Measurements from ENCODE around the gene GSK3A. TPM values are rescaled to one million over a fixed set of nuclear protein-coding genes. Genes with fewer than 3 reads are reported as not detected.

The GSK3A gene
- total and polyA plus RNA-seq, 2 of the 8 experiments (the other 6 are each of a cell fraction or from before 2014, with no cell fraction given), result 55.3 to 84.0 TPM

DNA sequence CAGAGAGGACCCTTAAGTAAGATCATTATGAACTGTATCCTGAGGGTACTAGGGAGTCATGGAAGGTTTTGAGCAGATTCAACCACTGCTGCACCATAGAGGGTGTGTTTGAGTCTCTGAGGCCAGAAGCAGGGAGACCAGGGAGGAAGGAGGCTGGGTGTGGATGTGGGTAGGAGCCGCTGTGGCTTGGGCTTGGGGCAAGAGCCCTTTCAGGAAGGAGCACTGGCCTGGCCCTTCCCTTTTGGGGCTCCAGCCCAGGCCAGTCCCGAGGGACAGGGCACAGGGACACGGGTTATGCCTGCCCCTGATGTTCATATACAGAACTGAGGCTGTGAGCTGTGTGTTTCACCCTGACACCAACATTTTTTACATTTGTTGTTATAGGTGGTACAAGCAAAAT lies 33.9 kb upstream of the GSK3A start:
- CTCF ChIA-PET (ENCODE audit: partially characterized antibody), result interaction anchor here (4.8 to 7.4 kb wide), 3 partner anchors 17 to 29 kb away, joined by 42 to 260 read pairs (median 55); partner anchors contain the start of genes ERF and GSK3A
- POLR2A ChIA-PET (ENCODE audit: partially characterized antibody), result interaction anchor here (1.2 kb wide), 1 partner anchor 18 kb away, joined by 3 read pairs; no protein-coding TSS in a partner anchor
- H3K23ac ChIP-seq (ENCODE audit: insufficient read length), result no peak overlapping the region
- no peak overlapping the region for H2BK20ac ChIP-seq (ENCODE audit: low read length)
- H3K27me3 ChIP-seq (replicated peaks in 1 of 4; ENCODE audit: control insufficient read depth in 3 of 4, extremely low read depth in 1 of 4, insufficient read depth in 3 of 4, low read length in 3 of 4), result no peaks in the 10 kb centered on the region
- no peak overlapping the region for H2BK120ac ChIP-seq (replicated peaks; ENCODE audit: low read depth, low read length)
- peaks cover 0 to 15% (median 5%) of the 10 kb centered on the region in 4 experiments; a peak in 2 of 8 replicates for H3K36me3 ChIP-seq (ENCODE audit: control insufficient read depth in 2 of 4, insufficient read depth in 4 of 4, low read length in 3 of 4)
- no peak overlapping the region for H2BK15ac ChIP-seq (ENCODE audit: low read length)
- no peak overlapping the region for H3K56ac ChIP-seq (replicated peaks; ENCODE audit: insufficient read length, low read depth, low read length)
- no peak overlapping the region for H3K18ac ChIP-seq (ENCODE audit: extremely low read depth, low read length)
- no peak overlapping the region for H2BK12ac ChIP-seq (ENCODE audit: low read depth, low read length)
- no peak overlapping the region for H3K4me3 ChIP-seq (ENCODE audit: extremely low read depth in 1 of 4, insufficient read depth in 2 of 4, low read depth in 3 of 4, low read length in 4 of 4)
- peaks cover 2% of the 10 kb centered on the region for H3K79me1 ChIP-seq (ENCODE audit: low read depth, low read length)
- peaks cover 0 to 10% of the 10 kb centered on the region in 2 experiments for H4K20me1 ChIP-seq (replicated peaks in 1 of 2; ENCODE audit: control insufficient read depth in 1 of 2, insufficient read depth in 2 of 2, low read length in 2 of 2)
- no peak overlapping the region for H2AFZ ChIP-seq (ENCODE audit: low read length)
- peaks cover 0 to 4% of the 10 kb centered on the region in 2 experiments; a peak in 1 of 4 replicates for H3K79me2 ChIP-seq (ENCODE audit: control insufficient read depth in 1 of 2, insufficient read depth in 2 of 2, low read length in 2 of 2)
- H2AK5ac ChIP-seq (ENCODE audit: low read depth, low read length), result no peak overlapping the region
- H4K91ac ChIP-seq (replicated peaks; ENCODE audit: insufficient read length, low read length), result no peak overlapping the region
- FAIRE-seq, result no peak
- no peak overlapping the region for H3K4me2 ChIP-seq (ENCODE audit: insufficient read depth in 1 of 2, low read depth in 2 of 2, low read length in 2 of 2)
- no peak for DNase-seq (ENCODE audit: low read depth in 1 of 2, low spot score in 2 of 2)
- no peak overlapping the region for H3K27ac ChIP-seq (ENCODE audit: low read depth, low read length)
- WGBS, 2 experiments (ENCODE audit: extremely low coverage in 1 of 2, insufficient coverage in 1 of 2, insufficient read length in 1 of 2, insufficient replicate concordance in 2 of 2, low coverage in 1 of 2, low lambda C conversion rate in 2 of 2, missing lambda C conversion rate in 1 of 2), result 93% methylated on average over 3 of the region's 3 CpGs; no CpG with 5 or more reads in 1 of the 2 experiments
- no peak overlapping the region for H2BK5ac ChIP-seq (ENCODE audit: low read depth, low read length)
- H3K9me3 ChIP-seq (ENCODE audit: insufficient read depth in 2 of 2, low read depth in 1 of 2, low read length in 1 of 2), result no peaks in the 10 kb centered on the region
- H3K23me2 ChIP-seq (ENCODE audit: low read depth, low read length), result peaks cover 7% of the 10 kb centered on the region; the same call in 1 of the 2 replicates
- no peak overlapping the region for H3K14ac ChIP-seq (ENCODE audit: insufficient read length)
- peaks cover 0 to 12% (median 3%) of the 10 kb centered on the region in 4 experiments; a peak in 5 of 7 replicates for H3K4me1 ChIP-seq (replicated peaks in 1 of 4; ENCODE audit: control insufficient read depth in 3 of 4, insufficient read depth in 4 of 4, low read length in 3 of 4)
- H3K4ac ChIP-seq (replicated peaks; ENCODE audit: insufficient read length, low read depth, low read length), result no peak overlapping the region
- no peak overlapping the region for H4K5ac ChIP-seq (ENCODE audit: insufficient read length, low read depth, low read length)
- H4K8ac ChIP-seq (ENCODE audit: extremely low read depth, insufficient read depth, low read length), result no peak overlapping the region
- no peak overlapping the region for H3K9ac ChIP-seq (replicated peaks in 1 of 4; ENCODE audit: extremely low read depth in 1 of 4, low read depth in 3 of 4, low read length in 3 of 4)
- TF ChIP-seq GTF2F1 (IDR thresholded peaks at IDR 0.05; ENCODE audit: borderline replicate concordance, low read depth, low read length) (no peak), SP1 (IDR thresholded peaks at IDR 0.05; ENCODE audit: low read depth, low read length) (no peak), POU5F1 (IDR thresholded peaks at IDR 0.05; ENCODE audit: low read depth, low read length) (no peak)
- TF ChIP-seq, protein P1, sequence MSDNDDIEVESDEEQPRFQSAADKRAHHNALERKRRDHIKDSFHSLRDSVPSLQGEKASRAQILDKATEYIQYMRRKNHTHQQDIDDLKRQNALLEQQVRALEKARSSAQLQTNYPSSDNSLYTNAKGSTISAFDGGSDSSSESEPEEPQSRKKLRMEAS (IDR thresholded peaks at IDR 0.05), result no peak
- TF ChIP-seq, protein P2, sequence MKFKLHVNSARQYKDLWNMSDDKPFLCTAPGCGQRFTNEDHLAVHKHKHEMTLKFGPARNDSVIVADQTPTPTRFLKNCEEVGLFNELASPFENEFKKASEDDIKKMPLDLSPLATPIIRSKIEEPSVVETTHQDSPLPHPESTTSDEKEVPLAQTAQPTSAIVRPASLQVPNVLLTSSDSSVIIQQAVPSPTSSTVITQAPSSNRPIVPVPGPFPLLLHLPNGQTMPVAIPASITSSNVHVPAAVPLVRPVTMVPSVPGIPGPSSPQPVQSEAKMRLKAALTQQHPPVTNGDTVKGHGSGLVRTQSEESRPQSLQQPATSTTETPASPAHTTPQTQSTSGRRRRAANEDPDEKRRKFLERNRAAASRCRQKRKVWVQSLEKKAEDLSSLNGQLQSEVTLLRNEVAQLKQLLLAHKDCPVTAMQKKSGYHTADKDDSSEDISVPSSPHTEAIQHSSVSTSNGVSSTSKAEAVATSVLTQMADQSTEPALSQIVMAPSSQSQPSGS (IDR thresholded peaks at IDR 0.05; ENCODE audit: low read length), result no peak
